Stimulated activated CD8-positive, alpha-beta memory T cell treated with anti-CD3 and anti-CD28 coated beads, Interleukin-15, amount 100 ng/mL, for 24 hours (primary cell): ENCODE results near the gene VWA8.
"Not testable (repeated sequence)": the region's sequence is repeated elsewhere in the genome, so short reads cannot be mapped to it uniquely, and the experiment has no call there.

Experiments
- DNase-seq: peaks from one replicate; pipeline ENCODE4 v3.0.0-alpha.2; 2020; ENCODE audit warnings: low read depth

Gene VWA8

GRCh38 chr13:41682001-41682400, 278.9 kb downstream of the VWA8 start:
- DNase-seq = no peak

GRCh38 chr13:41681587-41681986, 279.3 kb downstream of the VWA8 start:
- DNase-seq = no peak

- DNase-seq = no peak
Observed at GRCh38 chr13:41680900-41681299, 280.0 kb downstream of the VWA8 start.

DNA sequence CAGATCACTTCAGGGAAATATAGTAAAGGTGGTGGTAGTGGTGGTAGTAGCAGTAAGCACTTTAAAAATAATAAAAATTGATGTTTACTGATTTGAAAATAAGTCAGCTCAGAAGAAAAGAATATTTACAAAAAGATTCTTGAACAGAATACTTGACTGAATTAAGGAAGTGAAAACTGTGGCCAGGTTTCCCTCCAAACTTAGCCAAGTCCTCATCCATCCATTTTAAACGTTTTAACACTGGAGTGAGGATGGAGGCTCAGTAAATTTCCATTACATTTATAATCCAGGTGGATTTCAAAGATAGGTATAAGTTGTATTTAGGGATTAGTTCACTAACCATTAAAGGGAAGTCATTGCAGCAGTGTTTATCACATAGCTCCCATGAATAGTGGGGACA, 282.1 kb downstream of the VWA8 start:
- no peak for DNase-seq

GRCh38 chr13:41678249-41678648, 282.7 kb downstream of the VWA8 start:
- DNase-seq = no peak

- DNase-seq = no peak
Observed at GRCh38 chr13:41675306-41675705, 285.6 kb downstream of the VWA8 start.

DNA sequence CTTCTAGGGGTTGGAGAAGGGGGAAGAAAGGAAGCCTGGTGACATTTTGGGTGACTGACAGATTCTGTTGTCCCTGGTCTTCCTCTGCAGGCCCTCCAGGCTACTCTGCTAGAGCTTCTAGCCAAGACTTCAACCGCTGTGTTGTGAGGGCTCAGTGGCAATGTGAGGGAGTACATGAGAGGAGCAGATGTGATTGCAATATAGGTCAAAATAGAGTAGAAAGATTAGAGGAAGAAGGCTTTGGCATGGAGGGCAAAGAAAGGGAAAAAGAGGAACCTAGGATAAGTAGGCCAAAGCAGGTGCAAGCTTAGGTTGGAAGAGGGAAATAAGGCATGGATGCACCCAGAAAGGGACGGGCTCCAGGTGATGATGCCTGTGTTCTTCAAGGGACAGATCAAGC, 286.7 kb downstream of the VWA8 start:
- no peak for DNase-seq

DNA sequence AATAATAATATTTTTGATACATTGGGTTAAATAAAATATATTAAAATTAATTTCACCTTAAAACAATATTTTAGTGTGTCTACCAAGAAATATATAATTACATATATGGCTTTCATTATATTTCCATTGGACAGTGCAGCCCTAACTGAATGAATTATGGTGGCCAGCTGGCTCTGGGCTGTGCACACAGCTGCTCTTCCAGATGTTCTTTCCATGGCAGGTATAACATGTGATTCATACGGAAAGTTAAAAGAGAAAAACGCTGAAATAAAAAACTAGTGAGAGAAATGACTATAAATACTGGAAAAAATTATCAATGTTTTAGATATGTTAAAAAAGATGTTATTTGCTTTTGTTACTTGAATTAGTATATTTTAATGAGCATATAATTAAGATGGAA, 287.3 kb downstream of the VWA8 start:
- no peak for DNase-seq

DNA sequence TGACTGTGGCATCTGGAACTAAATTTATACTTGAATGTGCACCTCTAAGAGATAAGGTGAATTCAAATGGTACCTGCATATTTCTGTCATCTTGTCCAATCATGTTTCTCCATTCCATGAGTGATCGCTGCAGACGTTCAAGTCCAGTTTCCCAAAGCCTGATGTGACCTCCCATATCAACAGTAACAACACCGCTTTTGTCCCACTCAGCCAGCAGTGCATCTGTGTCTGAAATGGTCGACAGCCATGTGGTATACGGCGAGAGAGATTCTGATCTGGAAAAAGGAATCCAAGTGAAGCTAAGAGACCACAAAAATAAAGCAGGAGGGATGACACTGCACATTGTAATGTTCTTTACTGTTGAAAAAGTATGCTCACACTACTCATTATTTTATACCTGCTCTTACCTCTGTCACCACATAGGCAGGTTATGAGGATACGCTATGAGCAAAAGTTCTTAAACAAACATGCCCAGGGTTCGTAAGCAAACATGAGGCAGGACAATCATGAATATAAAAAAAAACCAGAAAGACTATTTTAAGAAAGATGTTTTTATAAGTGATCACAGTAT, 290.0 kb downstream of the VWA8 start:
- no peak for DNase-seq

GRCh38 chr13:41668130-41668757, 292.7 kb downstream of the VWA8 start:
- DNase-seq = no peak

GRCh38 chr13:41666644-41667043, 294.3 kb downstream of the VWA8 start:
- DNase-seq = no peak

DNA sequence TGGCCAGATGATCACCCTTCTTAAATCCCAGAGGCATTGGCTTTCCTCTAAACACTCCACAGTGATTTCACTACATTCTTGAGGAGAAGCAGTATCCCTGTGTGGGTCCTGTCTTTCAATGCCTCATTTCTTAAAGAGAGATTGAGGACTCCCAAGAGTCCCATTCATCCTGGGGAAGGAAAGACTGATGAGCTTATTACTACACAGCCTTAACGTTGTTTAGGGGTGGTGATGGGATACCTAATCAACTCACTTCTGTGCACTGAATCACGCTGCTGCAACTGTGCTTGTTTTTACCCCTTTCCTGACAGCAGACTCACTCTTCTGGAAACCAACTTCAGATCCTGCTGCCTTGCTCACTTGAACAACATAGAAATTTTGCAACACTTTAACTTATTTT, 300.5 kb downstream of the VWA8 start:
- no peak for DNase-seq

DNA sequence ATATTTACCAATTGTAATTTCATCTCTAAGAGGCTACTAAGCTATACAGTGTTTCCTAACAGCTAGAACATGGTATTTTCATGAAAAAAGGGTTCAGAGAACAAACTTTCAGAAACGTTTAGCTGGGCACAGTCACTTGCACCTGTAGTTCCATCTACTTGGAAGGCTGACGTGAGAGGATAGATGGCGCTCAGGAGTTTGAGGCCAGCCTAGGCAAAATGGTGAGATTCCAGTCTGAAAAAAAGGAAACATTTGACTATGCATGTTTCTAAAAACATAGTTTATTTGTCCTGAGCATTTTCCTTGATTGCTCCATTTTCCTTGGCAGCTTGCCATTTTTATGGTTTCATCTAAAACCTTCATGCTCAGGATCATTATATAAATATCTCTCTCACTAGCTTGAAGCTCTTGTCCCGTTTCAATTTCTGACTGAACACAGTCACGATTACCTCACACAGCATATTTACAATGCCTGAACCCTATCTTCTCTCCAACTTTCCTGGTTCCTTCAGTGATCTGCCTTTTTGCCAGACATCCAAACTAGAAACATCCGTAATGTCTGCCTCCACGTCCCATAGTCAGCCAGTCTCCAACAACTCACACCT, 302.8 kb downstream of the VWA8 start:
- no peak for DNase-seq

DNA sequence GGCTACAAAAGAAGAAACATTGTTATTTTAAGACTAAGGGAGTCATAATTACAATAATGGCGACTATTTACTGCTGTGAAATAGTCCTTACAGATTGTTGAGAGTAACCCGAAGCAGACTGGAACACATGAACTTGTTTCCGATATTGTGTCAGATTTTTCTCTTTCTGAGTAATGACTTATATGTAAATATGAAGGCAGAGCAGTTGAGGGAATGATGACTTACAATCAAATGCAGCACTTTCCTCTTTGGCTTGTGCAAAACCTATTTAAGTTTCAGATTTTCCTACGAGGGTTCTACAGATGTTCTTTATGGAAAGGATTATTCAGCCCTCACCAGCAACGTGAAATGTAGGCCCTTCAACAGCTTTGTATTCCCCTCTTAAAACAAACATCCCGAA, 304.9 kb downstream of the VWA8 start:
- DNase-seq = no peak

DNA sequence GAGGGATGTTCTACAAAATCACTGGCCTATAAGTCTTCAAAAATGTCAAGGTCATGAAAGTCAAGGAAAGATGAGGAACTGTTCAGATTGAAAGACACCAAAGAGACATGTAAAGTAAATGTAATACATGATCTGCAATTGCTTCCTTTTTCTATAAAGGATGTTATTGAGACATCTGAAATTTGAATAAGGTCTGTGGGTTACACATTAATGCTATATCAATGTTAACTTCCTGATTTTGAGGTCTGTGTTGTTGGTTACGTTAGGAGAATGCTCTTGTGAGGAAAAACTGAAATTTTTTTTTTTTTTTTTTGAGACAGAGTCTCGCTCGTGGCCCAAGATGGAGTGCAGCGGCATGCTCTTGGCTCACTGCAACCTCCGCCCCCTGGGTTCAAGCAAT, 306.1 kb downstream of the VWA8 start:
- DNase-seq = no peak

GRCh38 chr13:41652735-41653361, 308.1 kb downstream of the VWA8 start:
- no peak for DNase-seq

- no peak for DNase-seq
Observed at GRCh38 chr13:41651413-41652058, 309.4 kb downstream of the VWA8 start.

DNA sequence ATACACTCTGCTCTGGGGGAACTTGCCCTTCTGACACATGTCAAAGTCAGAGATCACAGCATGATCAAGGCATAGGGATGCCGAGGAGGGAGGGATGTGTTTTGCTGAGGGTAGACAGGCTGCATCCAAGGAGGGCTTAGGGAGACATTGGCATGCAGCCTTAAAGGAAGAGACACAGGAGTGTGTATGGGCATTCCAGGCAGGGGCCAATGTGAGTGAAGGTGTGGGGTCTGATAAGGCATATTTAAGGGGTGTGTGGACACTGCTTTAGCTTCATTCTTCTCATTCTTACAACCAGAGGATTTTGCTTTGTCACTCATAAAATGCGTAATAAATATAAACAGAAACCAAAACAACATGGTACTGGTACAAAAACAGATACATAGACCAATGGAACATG, 310.2 kb downstream of the VWA8 start:
- no peak for DNase-seq

GRCh38 chr13:41649659-41650058, 311.2 kb downstream of the VWA8 start:
- no peak for DNase-seq

DNA sequence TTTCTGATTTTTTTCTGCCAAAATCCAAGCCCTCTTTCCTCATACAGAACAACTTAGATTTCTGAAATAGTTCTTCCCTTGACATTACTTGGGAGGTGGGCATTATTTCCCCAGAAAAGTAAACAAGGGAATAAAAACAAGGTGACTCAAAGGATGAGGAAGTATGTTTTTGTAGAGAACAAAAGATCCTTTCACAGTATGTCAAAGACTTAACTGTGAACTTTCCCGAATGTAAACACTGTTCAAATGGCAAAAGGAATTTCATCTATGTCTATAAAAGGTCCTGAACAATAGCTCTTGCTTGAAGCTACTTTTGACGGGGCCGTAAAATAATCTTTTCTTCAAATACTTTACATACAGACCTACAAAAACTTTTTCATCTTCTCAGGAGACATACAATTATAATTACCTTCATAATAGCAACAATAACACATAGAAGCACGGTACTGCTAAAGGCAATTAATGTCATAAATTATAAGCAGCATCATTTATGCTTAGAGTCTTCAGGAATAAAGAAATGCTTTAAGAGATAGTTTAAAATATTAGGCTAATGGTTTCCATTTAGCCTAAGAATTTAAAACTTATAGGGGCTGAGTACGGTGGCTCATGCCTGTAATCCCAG, 312.5 kb downstream of the VWA8 start:
- no peak for DNase-seq

- DNase-seq = not testable (repeated sequence)
Observed at GRCh38 chr13:41647699-41648313, 313.1 kb downstream of the VWA8 start.

DNA sequence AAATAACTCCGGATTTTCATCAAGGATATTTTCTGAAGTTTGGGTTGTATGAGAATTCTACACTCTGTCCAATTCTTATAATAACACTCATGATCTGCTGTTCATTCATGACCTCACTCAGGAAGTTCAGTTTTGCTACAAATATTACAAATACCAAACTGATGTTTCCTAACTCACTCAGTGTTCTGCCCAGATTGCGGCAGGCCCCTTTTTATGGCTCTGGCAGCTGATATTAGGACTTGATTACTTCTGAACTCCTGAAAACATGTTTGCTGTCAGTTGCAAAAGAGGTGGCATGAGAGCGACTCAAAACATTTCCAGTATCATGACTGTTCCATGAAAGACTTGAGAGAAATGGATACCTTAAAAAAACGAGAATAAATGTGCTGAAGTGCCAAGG, 315.6 kb downstream of the VWA8 start:
- no peak for DNase-seq
